Measurements from ENCODE around the gene SYT3.
"Not testable (repeated sequence)": the region's sequence is repeated elsewhere in the genome, so short reads cannot be mapped to it uniquely, and the experiment has no call there.

Gene SYT3

DNA sequence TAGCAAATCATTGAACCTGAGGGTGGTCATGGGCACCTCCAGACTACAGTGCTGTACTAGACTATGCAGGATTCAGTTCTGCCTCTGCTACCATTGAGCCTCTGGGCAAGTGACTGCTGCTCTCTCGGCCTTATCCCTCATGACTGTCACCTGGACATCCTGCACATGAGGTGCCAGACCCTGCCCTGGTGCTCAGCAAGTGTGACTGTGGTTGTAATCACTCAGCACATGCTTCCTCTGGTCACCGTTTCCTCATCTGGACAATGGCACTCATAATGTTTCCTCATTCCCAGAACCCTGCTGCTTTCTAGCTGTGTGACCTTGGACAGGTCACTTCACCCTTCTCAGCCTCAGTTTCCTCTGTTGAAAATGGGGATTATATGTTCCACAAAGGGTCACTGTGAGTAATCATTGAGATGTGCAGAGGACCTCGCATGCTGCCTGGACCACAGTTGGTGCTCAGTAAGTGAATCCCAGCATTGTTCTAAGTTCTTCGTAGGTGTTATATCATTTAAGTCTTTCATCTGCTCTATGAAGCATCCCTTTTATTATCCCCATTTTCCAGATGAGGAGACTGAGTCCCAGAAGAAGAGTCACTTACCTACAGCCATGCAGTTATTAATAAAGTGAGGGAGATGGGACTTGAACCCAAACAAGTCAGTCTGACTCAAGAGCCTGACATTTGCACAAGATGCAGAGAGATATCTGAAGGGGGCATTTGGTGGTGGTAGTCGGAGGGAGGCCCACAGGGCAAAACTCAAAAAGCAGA is 3.2 kb downstream of the SYT3 start:
- DNase-seq (ENCODE audit: low read depth): no peak

DNA sequence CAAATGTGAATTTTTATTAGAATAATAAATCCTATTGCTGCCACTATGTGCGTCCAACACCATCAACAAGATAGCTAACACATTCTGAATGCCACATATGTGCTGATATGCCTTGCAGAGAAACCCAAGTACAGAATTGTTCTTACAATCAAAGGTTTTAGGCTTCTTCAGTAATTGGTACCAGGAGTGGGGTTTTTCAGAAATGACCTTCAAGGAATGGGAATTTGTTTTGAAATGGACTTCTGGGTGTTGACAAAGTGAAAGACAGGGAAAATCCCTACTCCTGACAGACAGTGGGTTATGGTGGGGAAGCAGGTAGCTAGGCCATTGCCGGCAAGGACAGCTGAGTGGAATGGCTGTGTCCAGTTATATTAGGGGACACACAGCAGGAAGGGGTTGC is 5.7 kb downstream of the SYT3 start:
- no peak for DNase-seq (ENCODE audit: low read depth)

DNA sequence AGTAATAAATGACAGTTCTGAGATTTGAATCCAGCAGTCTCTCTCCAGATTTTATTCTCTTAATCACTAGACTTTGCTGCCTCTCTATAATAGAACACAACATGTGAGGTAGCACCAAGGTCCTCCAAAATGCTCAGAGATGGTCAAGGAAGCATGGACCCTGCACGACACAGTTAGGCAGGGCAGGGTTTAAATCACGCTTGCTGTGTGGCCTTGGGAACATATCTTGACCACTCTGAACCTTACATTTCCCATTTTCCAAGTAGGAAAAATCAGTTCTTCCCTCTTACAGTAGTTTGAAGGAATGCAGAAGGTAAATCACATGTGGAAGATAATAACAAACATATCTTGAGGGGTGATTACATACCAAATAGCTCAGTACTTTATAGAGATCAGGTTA is 6.3 kb downstream of the SYT3 start:
- DNase-seq (ENCODE audit: low read depth): no peak

DNA sequence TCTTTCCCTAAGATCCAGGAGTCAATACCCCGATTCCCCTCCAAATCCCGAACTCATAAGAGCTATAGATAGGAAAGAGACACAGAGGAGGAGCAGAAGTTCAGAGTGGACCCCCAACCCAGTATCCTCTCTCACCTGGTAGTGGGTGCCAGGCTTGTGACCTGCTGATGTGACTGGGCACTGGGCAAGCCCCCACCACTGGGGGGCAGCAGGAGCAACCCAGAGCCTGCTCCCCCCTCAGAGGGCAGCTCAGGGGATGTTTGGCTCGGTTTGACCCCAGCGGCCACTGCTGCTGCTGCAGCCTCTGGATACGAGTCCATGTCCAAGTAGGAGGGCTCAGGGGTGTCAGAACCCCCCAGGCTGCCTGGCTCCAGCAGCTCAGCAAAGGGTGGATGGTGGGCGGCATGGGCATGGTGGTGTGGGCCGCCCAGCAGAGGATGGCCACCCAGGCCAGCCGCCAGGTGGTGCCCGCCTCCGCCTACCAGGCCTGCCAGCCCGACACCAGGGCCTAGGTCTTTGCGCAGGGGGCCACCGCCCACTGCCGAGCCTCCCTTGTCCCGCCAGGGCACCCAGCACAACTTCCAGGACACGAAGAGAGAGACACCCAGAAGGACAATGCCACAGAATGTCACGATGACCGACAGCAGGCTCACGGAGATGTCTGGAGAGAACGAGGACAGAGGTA is 7.4 kb downstream of the SYT3 start:
- DNase-seq (ENCODE audit: low read depth): no peak

DNA sequence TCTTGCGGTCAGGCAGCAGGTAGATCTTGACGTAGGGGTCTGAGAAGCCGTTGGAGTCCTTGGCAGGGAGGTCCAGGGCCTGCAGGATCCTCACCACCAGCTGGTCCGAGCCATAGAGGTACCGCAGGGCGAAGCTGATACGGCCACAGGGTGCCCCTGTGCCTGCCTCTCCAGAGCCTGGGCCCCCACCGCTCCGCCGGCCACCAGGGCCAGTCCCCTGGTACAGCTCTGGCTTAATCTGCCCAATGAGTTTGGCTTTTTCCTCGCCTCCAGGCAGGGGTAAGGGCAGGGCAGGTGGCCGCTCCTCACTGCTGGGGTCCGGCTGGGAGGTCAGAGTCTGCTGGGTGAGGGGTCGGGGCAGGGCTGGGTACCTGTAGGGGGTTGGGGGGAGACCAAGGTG is 9.9 kb downstream of the SYT3 start:
- no peak for DNase-seq (ENCODE audit: low read depth)

DNA sequence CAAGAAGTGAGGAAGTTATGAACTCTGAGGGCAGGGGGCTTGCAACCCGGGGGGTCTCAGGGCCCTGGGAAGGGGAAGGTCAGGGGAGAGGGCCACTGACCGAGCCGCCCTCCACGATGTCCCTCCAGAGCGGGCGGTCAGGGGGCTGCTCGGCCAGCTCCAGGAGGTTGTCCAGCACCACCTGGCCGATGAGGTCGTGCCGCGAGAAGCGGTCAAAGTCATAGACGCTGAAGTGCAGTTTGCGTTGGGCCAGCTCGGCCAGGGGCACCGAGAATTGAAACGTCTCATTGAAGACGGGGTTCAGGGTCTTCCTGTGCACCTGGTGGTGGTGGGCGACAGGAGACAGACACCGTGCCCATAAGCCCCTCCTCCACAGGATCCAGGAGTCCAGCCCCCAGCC is 10.5 kb downstream of the SYT3 start:
- DNase-seq (ENCODE audit: low read depth): no peak

DNA sequence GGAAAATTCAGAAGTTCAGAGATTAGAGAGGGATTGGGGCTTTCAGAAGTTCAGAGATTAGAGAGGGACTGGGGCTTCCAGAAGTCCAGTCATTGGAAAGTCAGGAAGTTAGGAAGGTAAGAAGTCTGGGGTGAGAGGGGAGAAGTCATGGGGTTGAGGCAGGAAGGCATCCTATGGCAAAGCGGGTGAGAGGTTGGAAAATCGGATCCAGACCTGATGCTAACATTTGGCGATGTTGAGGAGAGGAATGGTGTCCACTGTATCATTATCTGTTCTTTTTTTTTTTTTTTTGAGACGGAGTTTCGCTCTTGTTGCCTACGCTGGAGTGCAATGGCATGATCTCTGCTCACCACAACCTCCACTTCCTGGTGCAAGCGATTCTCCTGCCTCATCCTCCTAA is 11.1 kb downstream of the SYT3 start:
- DNase-seq (ENCODE audit: low read depth): no peak

DNA sequence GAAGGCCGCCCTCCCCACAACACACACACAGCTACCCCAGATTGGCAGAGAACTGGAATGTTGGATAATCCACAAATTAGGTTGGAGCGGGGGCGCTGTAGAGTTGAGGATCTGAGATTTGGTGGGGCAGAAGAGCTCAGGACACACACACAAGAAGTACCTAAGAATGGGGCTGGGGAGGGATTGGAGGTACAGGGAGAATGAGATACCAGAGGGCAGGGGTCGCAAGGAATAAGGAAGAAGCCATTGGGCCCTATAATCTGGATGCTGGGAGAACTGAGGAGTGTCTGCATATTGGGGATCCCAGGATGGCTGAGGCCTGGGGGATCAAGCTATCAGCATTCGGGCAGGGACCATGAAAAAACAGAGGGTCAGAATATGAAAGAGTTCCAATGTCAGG is 11.5 kb downstream of the SYT3 start:
- DNase-seq (ENCODE audit: low read depth): no peak

DNA sequence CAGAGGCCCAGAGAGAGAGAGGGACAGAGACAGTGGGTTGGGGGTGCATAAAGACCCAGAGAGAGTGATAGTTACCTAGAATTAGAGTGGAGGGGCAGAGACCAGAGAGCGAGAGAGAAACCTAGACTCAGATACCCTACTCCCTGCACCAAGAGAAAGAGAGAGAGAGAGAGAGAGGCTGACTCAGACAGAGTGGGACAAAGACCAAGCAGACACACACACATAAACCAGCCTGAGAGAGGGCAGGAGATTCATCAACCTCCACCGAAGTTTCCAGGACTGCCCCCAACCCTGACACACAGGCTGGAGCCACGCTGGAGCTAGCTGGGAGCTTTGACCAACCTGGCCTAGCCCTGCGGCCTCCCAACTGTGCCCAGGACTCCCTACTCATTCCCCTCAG is 12.9 kb downstream of the SYT3 start:
- DNase-seq (ENCODE audit: low read depth): no peak

DNA sequence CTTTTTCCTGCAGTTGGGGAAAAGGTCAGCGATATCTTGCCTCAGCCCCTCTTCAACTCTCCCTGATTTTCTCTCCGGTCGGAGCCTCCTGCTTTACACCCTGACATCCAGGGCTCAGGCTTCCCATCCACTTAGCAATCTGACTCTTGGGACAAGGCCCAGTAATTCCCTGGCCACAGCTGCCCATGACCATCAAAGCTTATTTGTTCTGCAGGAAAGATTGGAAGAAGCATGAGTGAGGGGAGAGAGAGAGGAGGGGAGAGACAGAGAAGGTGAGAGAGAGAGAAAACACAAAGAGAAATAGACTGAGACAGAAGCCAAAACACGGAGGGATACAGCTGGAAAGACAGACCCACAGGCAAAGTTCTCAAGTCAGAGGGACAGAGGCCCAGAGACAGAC is 13.7 kb downstream of the SYT3 start:
- no peak for DNase-seq (ENCODE audit: low read depth)

DNA sequence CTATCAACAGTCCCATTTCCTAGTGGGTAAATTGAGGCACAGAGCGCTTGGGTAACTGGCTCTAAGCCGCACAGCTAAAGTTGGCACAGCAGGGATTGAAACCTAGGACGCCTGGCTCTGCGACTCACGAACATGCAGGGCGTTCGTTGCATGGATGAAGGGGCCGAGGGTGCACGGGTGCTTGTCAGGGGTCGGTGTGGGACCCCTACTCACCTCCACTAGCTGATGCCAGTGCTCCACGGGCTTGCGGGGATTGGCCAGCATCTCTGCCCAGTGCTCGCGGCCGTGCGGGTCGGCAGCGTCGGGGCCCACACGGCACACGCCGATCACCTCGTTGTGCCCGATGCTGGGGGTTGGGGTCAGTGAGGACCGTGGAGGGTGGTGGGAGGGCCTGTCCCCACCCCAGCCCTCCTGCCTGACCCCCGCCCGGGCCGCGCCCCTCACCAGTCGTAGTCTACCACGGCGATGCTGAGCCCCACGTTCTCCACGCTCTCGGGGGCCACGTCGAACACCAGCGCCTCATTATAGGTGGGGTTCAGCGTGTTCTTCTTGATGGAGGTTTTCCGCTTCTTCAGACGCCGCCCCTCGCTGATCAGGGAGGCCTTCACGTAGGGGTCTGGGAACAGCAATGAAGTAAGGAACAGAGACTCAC is 14.6 kb downstream of the SYT3 start:
- no peak for DNase-seq (ENCODE audit: low read depth)

DNA sequence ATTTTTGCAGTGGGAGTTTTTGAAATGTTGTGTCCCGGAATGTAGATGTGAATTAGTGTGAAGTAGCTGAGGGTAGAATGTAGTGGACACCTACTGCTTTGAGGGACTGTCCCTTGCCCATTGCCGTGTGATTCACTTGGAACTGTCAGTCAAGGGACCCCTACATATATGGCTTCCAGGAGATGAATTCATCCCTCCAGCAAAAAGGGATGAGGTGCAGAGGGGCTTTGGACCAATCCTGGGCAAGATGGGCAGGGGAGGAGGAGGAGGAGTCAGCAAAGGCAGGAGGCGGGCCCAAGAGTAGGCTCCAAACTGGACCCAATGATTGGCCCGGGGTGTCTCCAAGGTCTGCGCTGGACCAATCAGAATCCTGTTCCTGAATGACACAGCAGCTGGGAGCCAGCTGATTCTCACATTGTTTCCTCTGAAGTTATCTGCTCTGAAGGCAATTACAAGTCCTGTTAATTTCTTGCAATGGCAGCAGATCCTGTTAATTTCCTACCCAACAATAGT is 19.2 kb downstream of the SYT3 start:
- DNase-seq (ENCODE audit: low read depth): not testable (repeated sequence)

DNA sequence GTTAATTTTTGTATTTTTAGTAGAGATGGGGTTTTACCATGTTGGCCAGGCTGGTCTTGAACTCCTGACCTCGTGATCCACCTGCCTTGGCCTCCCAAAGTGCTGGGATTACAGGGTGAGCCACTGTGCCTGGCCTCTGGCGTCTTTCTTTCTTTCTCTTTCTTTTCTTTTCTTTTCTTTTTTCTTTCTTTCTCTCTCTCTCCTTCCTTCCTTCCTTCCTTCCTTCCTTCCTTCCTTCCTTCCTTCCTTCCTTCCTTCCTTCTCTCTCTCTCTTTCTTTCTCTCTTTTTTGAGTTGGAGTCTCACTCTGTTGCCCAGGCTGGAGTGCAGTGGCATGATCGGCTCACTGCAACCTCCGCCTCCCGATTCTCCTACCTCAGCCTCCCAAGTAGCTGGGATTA is 20.5 kb downstream of the SYT3 start:
- not testable (repeated sequence) for DNase-seq (ENCODE audit: low read depth)

DNA sequence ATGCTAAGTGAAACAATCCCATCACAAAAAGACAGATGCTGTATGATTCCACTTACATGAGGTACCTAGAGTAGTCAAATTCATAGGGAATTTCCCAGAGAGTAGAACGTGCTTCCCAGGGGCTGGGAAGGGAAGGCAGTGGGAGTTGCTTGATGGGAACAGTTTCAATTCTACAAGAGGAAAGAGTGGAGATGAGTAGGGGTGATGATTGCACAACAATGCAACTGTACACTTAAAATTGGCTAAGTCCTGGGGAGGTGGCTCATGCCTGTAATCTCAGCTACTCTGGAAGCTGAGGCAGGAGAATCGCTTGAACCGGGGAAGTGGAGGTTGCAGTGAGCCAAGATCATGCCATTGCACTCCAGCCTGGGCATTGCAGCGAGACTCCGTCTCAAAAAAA is 21.3 kb downstream of the SYT3 start:
- not testable (repeated sequence) for DNase-seq (ENCODE audit: low read depth)

DNA sequence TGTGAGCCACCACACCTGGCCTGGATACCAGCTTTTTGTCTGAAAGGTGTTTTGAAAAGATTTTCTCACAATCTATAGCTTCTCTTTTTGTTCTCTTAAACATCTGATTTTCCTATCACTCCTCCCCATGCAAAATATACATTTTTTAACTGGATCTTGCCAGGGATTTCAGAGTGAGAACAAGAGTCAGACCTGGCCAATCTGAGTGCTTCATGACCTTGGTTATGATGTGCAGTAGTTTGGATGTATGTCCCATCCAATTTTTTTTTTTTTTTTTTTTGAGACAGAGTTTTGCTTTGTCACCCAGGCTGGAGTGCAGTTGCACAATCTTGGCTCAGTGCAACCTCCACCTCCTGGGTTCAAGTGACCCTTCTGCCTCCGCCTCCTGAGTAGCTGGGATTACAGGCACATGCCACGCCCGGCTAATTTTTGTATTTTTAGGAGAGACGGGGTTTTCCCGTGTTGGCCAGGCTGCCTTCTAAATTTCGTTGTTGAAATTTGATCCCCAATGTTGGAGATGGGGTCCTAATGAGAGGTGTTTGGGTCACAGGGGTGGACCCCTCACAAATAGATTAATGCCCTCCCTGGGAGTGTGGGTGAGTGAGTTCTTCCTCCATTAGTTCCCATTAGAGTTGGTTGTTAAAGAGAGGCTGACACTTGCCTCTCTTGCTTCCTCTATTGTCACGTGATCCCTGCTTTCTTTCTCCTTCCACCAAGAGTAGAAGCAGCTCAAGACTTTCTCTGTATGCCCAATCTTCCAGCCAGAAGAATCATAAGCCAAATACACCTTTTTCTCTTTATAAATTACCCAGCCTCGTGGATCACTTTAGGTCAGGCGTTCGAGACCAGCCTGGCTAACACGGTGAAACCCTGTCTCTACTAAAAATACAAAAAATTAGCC is 26.9 kb downstream of the SYT3 start:
- not testable (repeated sequence) for DNase-seq (ENCODE audit: low read depth)

DNA sequence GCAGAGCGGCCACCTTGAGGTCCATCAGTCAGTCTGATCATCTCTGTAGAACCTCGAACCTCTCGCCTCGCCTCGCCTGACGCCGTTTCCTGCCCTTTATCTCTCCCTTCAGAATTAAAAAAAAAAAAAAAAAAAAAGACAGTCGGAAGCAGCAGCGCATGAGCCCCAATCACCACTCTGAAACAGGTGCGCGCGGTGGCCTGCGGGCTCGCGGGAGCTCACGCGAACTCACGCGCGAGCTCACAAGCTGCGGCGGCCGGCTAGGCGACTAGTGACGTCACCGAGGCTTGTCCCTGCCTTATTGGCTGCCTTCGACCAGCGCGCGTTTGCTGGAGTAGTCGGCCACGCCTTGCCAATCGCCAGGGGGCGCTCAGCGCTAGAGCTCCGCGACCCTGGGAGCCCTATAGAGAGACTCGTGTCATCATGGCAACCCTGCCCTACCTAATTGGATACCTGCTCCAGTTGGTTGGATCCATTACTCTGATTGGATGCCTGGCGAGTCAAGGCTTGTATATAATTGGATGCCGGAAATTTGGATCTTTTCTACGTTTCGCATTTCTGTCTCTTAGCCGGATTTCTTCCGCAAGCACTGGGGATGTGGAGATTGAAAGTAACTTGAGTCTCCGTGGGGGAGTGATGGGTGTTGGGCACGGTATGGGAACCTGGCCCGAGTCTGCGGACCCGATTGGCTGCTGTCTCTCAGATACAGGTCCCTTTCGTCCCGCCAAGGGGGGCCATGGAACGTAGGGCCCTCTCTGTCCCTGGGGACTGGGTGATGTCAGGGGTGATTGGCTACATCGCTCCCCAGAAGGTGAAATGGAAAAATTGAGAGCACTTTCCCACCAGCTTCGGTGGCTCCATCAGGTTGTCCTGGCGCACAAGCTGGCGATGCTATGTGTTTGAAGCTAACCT is 31.6 kb downstream of the SYT3 start:
- DNase-seq (ENCODE audit: low read depth): peak; percentile 47

DNA sequence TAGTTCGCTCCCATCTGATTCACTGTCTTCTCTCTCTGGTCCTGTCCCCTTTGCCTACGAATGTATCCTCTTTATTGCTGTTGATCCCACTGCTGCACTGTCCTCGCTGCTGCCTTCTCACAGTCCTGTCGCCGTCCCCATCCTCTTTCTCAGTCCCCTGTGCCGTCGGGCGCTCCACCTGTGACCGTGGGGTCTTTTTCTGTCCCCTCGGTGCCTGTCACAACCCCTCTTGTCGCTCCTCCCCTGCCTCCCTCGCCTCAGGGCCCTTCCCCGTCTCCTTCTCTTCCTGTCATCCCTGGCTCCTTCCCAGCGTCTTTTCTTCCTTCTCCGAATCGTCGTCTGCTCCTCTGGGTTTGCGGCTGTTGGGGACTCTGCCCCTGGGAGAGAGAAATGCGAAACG is 32.3 kb downstream of the SYT3 start:
- no peak for DNase-seq (ENCODE audit: low read depth)

DNA sequence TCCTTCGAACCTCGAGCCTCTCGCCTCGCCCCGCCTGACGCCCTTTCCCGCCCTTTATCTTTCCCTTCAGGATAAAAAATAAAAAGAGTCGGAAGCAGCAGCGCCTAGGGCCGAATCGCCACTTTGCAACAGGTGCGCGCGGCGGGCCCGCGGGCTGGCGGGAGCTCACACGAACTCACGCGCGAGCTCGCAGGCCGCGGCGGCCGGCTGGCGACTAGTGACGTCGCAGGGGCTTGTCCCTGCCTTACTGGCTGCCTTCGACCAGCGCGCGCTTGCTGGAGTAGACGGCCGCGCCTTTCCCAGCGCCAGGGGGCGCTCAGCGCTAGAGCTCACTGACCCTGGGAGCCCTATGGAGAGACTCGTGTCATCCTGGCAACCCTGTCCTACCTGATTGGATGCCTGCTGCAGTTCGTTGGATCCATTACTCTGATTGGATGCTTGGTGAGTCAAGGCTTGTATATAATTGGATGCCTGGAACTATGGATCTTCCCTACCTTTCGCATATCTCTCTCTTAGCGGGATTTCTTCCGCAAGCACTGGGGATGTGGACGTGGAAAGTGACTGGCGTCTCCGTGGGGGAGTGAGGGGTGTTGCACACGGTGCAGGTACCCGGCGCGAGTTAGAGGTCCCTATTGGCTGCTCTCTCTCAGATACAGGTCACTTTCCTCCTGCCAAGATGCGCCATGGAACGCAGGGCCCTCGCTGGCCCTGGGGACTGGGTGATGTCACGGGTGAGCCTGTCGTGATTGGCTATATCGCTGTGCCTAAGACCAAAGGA is 33.4 kb downstream of the SYT3 start:
- not testable (repeated sequence) for DNase-seq (ENCODE audit: low read depth)

DNA sequence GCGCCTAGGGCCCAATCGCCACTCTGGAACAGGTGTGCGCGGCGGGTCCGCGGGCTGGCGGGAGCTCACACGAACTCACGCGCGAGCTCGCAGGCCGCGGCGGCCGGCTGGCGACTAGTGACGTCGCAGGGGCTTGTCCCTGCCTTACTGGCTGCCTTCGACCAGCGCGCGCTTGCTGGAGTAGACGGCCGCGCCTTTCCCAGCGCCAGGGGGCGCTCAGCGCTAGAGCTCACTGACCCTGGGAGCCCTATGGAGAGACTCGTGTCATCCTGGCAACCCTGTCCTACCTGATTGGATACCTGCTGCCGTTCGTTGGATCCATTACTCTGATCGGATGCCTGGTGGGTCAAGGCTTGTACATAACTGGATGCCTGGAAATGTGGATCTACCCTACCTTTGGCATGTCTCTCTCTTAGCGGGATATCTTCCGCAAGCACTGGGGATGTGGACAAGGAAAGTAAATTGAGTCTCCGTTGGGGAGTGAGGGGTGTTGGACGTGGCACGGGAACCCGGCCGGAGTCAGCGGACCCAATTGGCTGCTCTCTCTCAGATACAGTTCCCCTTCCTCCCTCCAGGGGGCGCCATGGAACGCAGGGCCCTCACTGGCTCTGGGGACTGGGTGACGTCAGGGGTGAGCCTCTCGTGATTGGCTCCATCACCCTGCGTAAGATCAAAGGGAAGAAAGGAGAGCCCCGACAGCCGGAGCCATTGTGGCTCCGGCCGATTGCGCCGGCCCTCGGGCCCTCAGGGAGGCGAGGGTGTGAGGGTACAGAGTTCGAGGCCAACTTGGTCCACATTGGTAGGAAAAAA is 35.2 kb downstream of the SYT3 start:
- DNase-seq (ENCODE audit: low read depth): not testable (repeated sequence)

Measured in stimulated activated CD8-positive, alpha-beta memory T cell treated with anti-CD3 and anti-CD28 coated beads, Interleukin-12 subunit alpha, Interleukin-12 subunit beta, amount 100 ng/mL, for 1 hour (primary cell).